ENCODE results near the gene PDGFD.

GRCh38 chr11:104053743-104054478 lies 110.0 kb downstream of the PDGFD start:
- TF ChIP-seq, protein P1, sequence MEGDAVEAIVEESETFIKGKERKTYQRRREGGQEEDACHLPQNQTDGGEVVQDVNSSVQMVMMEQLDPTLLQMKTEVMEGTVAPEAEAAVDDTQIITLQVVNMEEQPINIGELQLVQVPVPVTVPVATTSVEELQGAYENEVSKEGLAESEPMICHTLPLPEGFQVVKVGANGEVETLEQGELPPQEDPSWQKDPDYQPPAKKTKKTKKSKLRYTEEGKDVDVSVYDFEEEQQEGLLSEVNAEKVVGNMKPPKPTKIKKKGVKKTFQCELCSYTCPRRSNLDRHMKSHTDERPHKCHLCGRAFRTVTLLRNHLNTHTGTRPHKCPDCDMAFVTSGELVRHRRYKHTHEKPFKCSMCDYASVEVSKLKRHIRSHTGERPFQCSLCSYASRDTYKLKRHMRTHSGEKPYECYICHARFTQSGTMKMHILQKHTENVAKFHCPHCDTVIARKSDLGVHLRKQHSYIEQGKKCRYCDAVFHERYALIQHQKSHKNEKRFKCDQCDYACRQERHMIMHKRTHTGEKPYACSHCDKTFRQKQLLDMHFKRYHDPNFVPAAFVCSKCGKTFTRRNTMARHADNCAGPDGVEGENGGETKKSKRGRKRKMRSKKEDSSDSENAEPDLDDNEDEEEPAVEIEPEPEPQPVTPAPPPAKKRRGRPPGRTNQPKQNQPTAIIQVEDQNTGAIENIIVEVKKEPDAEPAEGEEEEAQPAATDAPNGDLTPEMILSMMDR (IDR thresholded peaks at IDR 0.05): no peak
- TF ChIP-seq EP300 (IDR thresholded peaks at IDR 0.05) (no peak), POLR2A (IDR thresholded peaks at IDR 0.05) (no peak)

Measured in ovary (tissue), 3 donors.